Mucosa of gallbladder (tissue), 1 donor: ENCODE data around the gene SUMF1. TPM values are rescaled to one million over a fixed set of nuclear protein-coding genes. Genes with fewer than 3 reads are reported as not detected.

ENCODE experiments used
- DNase-seq: peaks from one replicate; pipeline ENCODE4 v3.0.0-alpha.2; 2020; ENCODE audit warnings: low spot score
- total RNA-seq: library from RNA; stranded (reverse); gene quantifications from one replicate; pipeline ENCODE4 v1.2.1, GENCODE V29; 2021
- donor health status: DM: no; HTN: no; CAD: no.

SUMF1 gene
- total RNA-seq, 1 donor from 2014 or later, result 38.7 TPM

GRCh38 chr3:4387210-4388204 lies 79.6 kb downstream of the SUMF1 start:
- no peak for DNase-seq

- DNase-seq, result no peak
Measured at GRCh38 chr3:4385201-4385600, 81.9 kb downstream of the SUMF1 start.

GRCh38 chr3:4380013-4380412 lies 87.1 kb downstream of the SUMF1 start:
- DNase-seq, result no peak

GRCh38 chr3:4376499-4376898 lies 90.6 kb downstream of the SUMF1 start:
- DNase-seq, result no peak

GRCh38 chr3:4375911-4376310 lies 91.2 kb downstream of the SUMF1 start:
- DNase-seq, result no peak

GRCh38 chr3:4373669-4374068 lies 93.4 kb downstream of the SUMF1 start:
- DNase-seq, result no peak

GRCh38 chr3:4362523-4362922 lies 104.5 kb downstream of the SUMF1 start:
- DNase-seq, result no peak

GRCh38 chr3:4360817-4361216 lies 106.3 kb downstream of the SUMF1 start:
- no peak for DNase-seq

- DNase-seq, result no peak
Measured at GRCh38 chr3:4359805-4360502, 107.1 kb downstream of the SUMF1 start.

- no peak for DNase-seq
Measured at GRCh38 chr3:4358273-4358672, 108.8 kb downstream of the SUMF1 start.

GRCh38 chr3:4356546-4357410 lies 110.3 kb downstream of the SUMF1 start:
- DNase-seq, result no peak

- DNase-seq, result no peak
Measured at GRCh38 chr3:4356220-4356540, 110.9 kb downstream of the SUMF1 start.

GRCh38 chr3:4355401-4356219 lies 111.5 kb downstream of the SUMF1 start:
- peak; percentile 51 for DNase-seq

GRCh38 chr3:4351872-4352271 lies 115.2 kb downstream of the SUMF1 start:
- no peak for DNase-seq

- DNase-seq, result no peak
Measured at GRCh38 chr3:4351164-4351855, 115.8 kb downstream of the SUMF1 start.

- peak; percentile 59 for DNase-seq
Measured at GRCh38 chr3:4350789-4351163, 116.3 kb downstream of the SUMF1 start.

- DNase-seq, result no peak
Measured at GRCh38 chr3:4343258-4343657, 123.8 kb downstream of the SUMF1 start.

- DNase-seq, result no peak
Measured at GRCh38 chr3:4341336-4341675, 125.8 kb downstream of the SUMF1 start.

- DNase-seq, result no peak
Measured at GRCh38 chr3:4340411-4341335, 126.4 kb downstream of the SUMF1 start.

- no peak for DNase-seq
Measured at GRCh38 chr3:4340077-4340410, 127.0 kb downstream of the SUMF1 start.
